K562 (cell line): Measurements from ENCODE around the gene LCA5L. TPM values are rescaled to one million over a fixed set of nuclear protein-coding genes. Genes with fewer than 3 reads are reported as not detected.
A peak's percentile ranks its signal among the peaks of the same experiment; 100 is the strongest.

ENCODE experiments used
- BACH1 ChIP-seq: fragments of 200-800 bp; sonication (Bioruptor generic); IDR thresholded peaks from 2 replicates; pipeline ENCODE4 v1.6.1; 2016; ENCODE audit warnings: missing genetic modification characterization, missing compliant biosample characterization
- BCOR ChIP-seq: fragments of 450-650 bp; IDR thresholded peaks from 2 replicates; pipeline ENCODE4 v1.6.1; 2016
- CBFB ChIP-seq: sonication (generic); formaldehyde crosslinking; IDR thresholded peaks from 2 replicates; pipeline ENCODE4 v1.4.0; 2020; ENCODE audit warnings: mild to moderate bottlenecking, missing genetic modification reagents
- ELF1 ChIP-seq: fragments of 200-800 bp; sonication (Bioruptor generic); IDR thresholded peaks from 2 replicates; pipeline ENCODE4 v1.6.1; 2016; ENCODE audit warnings: missing genetic modification characterization, missing compliant biosample characterization
- FOXA1 ChIP-seq: fragments of 450-650 bp; IDR thresholded peaks from 2 replicates; pipeline ENCODE4 v1.6.1; 2016; ENCODE audit warnings: mild to moderate bottlenecking, borderline replicate concordance
- LEF1 ChIP-seq: fragments of 450-650 bp; IDR thresholded peaks from 2 replicates; pipeline ENCODE4 v1.6.1; 2016; ENCODE audit warnings: mild to moderate bottlenecking
- MEIS2 ChIP-seq: fragments of 450-650 bp; IDR thresholded peaks from 2 replicates; pipeline ENCODE4 v1.6.1; 2014; ENCODE audit warnings: mild to moderate bottlenecking; ENCODE audit not compliant: partially characterized antibody
- NR2C2 ChIP-seq, 2 experiments: fragments of 200-800 bp in 1 of 2; sonication (Bioruptor generic) in 1 of 2; sonication (generic) in 1 of 2; formaldehyde crosslinking in 1 of 2; IDR thresholded peaks; 2 replicates each; pipeline versions ENCODE4 v1.6.1 to v1.8.0; 2016 to 2022; ENCODE audit warnings: mild to moderate bottlenecking in 1 of 2, missing compliant biosample characterization in 1 of 2, missing genetic modification characterization in 1 of 2, missing genetic modification reagents in 1 of 2
- PHTF2 ChIP-seq: fragments of 250-450 bp; sonication (Bioruptor Pico); IDR thresholded peaks from 2 replicates; pipeline ENCODE4 v1.5.0; 2021; ENCODE audit warnings: mild to moderate bottlenecking
- RUNX1 ChIP-seq: sonication (generic); IDR thresholded peaks from 2 replicates; pipeline ENCODE4 v1.6.1; 2016; ENCODE audit warnings: antibody characterized with exemption, low read depth
- SUPT5H ChIP-seq: fragments of 450-650 bp; IDR thresholded peaks from 2 replicates; pipeline ENCODE4 v1.6.1; 2016
- TAF1 ChIP-seq: IDR thresholded peaks from 2 replicates; pipeline ENCODE4 v1.6.1; 2011; ENCODE audit warnings: mild to moderate bottlenecking, low read length, moderate library complexity; ENCODE audit not compliant: insufficient read depth, control insufficient read depth, severe bottlenecking; ENCODE audit errors: extremely low read depth
- XRCC5 ChIP-seq: fragments of 200-400 bp; formaldehyde crosslinking; IDR thresholded peaks from 2 replicates; pipeline ENCODE4 v1.6.1; 2017; ENCODE audit warnings: low read depth, mild to moderate bottlenecking, low read length
- ZBTB9 ChIP-seq: fragments of 450-650 bp; formaldehyde crosslinking; IDR thresholded peaks from 2 replicates; pipeline ENCODE4 v1.4.0; 2020; ENCODE audit warnings: mild to moderate bottlenecking, moderate library complexity
- ZNF143 ChIP-seq: sonication (generic); formaldehyde crosslinking; IDR thresholded peaks from 2 replicates; pipeline ENCODE4 v1.9.0; 2022; ENCODE audit warnings: mild to moderate bottlenecking, missing genetic modification reagents
- ZNF740 ChIP-seq, 3 experiments: fragments of 200-800 bp in 1 of 3; sonication (Bioruptor generic) in 1 of 3; sonication (generic) in 1 of 3; formaldehyde crosslinking in 1 of 3; IDR thresholded peaks; 2 replicates each; pipeline versions ENCODE4 v1.6.1 to v1.8.0; 2016 to 2022; ENCODE audit warnings: mild to moderate bottlenecking in 2 of 3, missing compliant biosample characterization in 2 of 3, missing genetic modification characterization in 2 of 3, missing genetic modification reagents in 1 of 3
- ZNF766 ChIP-seq: fragments of 200-800 bp; sonication (Bioruptor generic); conservative IDR thresholded peaks from 2 replicates; pipeline ENCODE4 v1.6.1; 2016; ENCODE audit warnings: missing genetic modification characterization, missing compliant biosample characterization
- polyA plus RNA-seq, 8 experiments: library from polyadenylated mRNA; depleted of rRNA in 4 of 8; stranded (reverse) in 5 of 8; unstranded in 3 of 8; fragments of >200 nt; fragmentation: Nextera tagmentation in 2 of 8; fragmentation: Illumina TruSeq in 1 of 8; extraction: Ambion mirVana in 2 of 8; extraction: Trizol in 1 of 8; gene quantifications; 2 replicates each; pipeline versions ENCODE4 v1.2.1 to v1.2.3, GENCODE V29; 2011 to 2014; ENCODE audit warnings: inconsistent platforms in 1 of 8, missing spikeins in 1 of 8
- total RNA-seq, 7 experiments: library from RNA; depleted of rRNA in 6 of 7; stranded (reverse); fragments of >200 nt in 6 of 7; fragmentation: Illumina TruSeq in 2 of 7; extraction: Trizol in 2 of 7; gene quantifications; 2 replicates each; pipeline versions ENCODE4 v1.2.1 to v1.2.3, GENCODE V29; 2011 to 2021; ENCODE audit warnings: low replicate concordance in 1 of 7
- TF ChIP-seq, protein P1 (sequence below): fragments of 450-650 bp; IDR thresholded peaks from 2 replicates; pipeline ENCODE4 v1.6.1; 2016; ENCODE audit warnings: borderline replicate concordance
- TF ChIP-seq, protein P2 (sequence below): fragments of 250-450 bp; sonication (Bioruptor Pico); IDR thresholded peaks from 2 replicates; pipeline ENCODE4 v1.8.0; 2022; ENCODE audit warnings: inconsistent platforms, mild to moderate bottlenecking, moderate library complexity, borderline replicate concordance
- TF ChIP-seq, protein P3 (sequence below): fragments of 250-450 bp; sonication (Bioruptor Pico); IDR thresholded peaks from 2 replicates; pipeline ENCODE4 v1.4.0; 2020; ENCODE audit warnings: mild to moderate bottlenecking, moderate library complexity

The LCA5L gene
- total and polyA plus RNA-seq, 9 of the 15 experiments (the other 6 are each of a cell fraction or from before 2014, with no cell fraction given) = 1.8 to 4.9 (median 3.8) TPM

GRCh38 chr21:39359382-39359781 lies 86.2 kb downstream of the LCA5L start (continued):
- TF ChIP-seq, protein P1, sequence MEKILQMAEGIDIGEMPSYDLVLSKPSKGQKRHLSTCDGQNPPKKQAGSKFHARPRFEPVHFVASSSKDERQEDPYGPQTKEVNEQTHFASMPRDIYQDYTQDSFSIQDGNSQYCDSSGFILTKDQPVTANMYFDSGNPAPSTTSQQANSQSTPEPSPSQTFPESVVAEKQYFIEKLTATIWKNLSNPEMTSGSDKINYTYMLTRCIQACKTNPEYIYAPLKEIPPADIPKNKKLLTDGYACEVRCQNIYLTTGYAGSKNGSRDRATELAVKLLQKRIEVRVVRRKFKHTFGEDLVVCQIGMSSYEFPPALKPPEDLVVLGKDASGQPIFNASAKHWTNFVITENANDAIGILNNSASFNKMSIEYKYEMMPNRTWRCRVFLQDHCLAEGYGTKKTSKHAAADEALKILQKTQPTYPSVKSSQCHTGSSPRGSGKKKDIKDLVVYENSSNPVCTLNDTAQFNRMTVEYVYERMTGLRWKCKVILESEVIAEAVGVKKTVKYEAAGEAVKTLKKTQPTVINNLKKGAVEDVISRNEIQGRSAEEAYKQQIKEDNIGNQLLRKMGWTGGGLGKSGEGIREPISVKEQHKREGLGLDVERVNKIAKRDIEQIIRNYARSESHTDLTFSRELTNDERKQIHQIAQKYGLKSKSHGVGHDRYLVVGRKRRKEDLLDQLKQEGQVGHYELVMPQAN = no peak
- TF ChIP-seq ZNF740 (CRISPR knock-in tag; IDR thresholded peaks at IDR 0.05) (no peak), ZNF740 (tag; IDR thresholded peaks at IDR 0.05) (peak in 1 of 2 experiments; percentile 95; a peak in 2 of 4 replicates), MEIS2 (no peak), RUNX1 (no peak), ZBTB9 (peak; percentile 96), ZNF143 (CRISPR knock-in tag) (no peak), CBFB (no peak), FOXA1 (no peak), ZNF766 (CRISPR knock-in tag) (peak; percentile 96), BCOR (no peak), PHTF2 (CRISPR knock-in tag) (0 out of 2 replicates have a peak, but pooled peaks have one; percentile 68), SUPT5H (no peak), NR2C2 (CRISPR knock-in tag; IDR thresholded peaks at IDR 0.05) (no peak), NR2C2 (tag; IDR thresholded peaks at IDR 0.05) (peak; percentile 49; the same call in 1 of the 2 replicates), XRCC5 (no peak), LEF1 (no peak), TAF1 (no peak), ELF1 (tag) (no peak), BACH1 (peak; percentile 84)
- TF ChIP-seq, protein P2, sequence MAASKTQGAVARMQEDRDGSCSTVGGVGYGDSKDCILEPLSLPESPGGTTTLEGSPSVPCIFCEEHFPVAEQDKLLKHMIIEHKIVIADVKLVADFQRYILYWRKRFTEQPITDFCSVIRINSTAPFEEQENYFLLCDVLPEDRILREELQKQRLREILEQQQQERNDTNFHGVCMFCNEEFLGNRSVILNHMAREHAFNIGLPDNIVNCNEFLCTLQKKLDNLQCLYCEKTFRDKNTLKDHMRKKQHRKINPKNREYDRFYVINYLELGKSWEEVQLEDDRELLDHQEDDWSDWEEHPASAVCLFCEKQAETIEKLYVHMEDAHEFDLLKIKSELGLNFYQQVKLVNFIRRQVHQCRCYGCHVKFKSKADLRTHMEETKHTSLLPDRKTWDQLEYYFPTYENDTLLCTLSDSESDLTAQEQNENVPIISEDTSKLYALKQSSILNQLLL (CRISPR knock-in tag) = no peak
- TF ChIP-seq, protein P3, sequence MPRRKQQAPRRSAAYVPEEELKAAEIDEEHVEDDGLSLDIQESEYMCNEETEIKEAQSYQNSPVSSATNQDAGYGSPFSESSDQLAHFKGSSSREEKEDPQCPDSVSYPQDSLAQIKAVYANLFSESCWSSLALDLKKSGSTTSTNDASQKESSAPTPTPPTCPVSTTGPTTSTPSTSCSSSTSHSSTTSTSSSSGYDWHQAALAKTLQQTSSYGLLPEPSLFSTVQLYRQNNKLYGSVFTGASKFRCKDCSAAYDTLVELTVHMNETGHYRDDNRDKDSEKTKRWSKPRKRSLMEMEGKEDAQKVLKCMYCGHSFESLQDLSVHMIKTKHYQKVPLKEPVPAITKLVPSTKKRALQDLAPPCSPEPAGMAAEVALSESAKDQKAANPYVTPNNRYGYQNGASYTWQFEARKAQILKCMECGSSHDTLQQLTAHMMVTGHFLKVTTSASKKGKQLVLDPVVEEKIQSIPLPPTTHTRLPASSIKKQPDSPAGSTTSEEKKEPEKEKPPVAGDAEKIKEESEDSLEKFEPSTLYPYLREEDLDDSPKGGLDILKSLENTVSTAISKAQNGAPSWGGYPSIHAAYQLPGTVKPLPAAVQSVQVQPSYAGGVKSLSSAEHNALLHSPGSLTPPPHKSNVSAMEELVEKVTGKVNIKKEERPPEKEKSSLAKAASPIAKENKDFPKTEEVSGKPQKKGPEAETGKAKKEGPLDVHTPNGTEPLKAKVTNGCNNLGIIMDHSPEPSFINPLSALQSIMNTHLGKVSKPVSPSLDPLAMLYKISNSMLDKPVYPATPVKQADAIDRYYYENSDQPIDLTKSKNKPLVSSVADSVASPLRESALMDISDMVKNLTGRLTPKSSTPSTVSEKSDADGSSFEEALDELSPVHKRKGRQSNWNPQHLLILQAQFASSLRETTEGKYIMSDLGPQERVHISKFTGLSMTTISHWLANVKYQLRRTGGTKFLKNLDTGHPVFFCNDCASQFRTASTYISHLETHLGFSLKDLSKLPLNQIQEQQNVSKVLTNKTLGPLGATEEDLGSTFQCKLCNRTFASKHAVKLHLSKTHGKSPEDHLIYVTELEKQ (CRISPR knock-in tag) = peak; percentile 91
